ENCODE measurements around the gene TMC1.

Gene TMC1

DNA sequence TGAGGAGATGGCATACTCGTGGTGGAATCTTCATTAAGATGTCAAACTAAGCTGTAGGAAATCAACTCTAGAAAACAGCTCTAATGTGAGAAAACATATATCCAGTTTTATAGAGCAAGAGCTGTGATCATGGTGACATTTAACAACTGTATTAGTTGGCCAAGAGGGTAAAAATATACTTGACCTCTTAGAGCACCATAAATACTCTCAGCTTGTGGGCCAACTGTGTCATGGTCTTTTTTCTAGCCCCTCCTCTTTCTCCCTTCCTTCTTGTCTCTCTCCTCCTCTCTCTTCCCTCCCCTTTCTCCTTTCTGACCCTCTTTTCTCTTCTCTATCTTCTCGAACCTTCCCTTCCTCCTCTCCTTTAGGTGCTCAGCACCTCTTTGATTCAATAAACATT, 54.7 kb downstream of the TMC1 start:
- no peak for DNase-seq

DNA sequence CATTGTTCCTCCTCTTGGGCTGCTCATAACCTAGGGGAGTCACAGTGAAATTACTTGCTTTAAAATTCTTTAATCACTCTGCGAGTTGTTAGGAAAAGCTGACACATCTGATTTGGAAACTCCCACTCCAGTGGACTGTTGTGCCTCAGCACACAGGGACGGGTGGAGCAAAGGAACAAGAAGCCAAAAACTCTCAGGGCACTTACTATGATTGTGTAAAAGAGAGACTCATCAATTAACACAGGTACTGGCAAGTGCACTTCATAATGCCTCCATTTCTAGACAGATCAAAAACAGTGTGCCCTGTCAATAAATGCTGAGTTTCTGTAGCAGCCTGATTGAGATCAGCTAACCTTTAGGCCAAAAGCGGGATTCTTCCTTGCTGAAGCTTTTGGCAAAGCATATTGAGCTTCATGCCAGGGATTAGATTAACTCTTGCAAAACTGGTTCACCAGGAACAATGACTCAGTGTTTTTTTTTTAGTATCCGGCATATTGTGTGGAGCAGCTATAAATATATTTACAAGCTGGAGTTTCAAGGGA, 55.9 kb downstream of the TMC1 start:
- peak; percentile 29 for DNase-seq

DNA sequence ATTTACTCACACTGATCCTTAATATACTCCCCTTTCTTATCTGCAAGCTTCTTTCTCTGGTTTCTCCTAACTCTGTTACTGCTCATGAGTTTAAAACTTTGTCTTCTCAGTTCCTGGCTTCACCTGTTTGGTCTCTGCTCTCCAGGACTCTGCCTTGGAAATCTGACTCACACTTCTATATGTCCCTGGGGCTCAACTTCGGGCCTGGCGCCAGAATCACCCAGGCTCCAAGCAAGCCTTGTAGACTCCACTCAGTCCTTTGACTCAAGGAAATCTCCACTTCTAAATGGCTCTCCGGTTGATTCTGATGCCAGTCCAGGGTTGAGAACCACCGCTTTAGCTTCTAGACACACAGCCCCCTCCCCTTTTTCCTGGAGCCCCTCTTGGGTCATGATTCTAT, 57.8 kb downstream of the TMC1 start:
- no peak for DNase-seq

DNA sequence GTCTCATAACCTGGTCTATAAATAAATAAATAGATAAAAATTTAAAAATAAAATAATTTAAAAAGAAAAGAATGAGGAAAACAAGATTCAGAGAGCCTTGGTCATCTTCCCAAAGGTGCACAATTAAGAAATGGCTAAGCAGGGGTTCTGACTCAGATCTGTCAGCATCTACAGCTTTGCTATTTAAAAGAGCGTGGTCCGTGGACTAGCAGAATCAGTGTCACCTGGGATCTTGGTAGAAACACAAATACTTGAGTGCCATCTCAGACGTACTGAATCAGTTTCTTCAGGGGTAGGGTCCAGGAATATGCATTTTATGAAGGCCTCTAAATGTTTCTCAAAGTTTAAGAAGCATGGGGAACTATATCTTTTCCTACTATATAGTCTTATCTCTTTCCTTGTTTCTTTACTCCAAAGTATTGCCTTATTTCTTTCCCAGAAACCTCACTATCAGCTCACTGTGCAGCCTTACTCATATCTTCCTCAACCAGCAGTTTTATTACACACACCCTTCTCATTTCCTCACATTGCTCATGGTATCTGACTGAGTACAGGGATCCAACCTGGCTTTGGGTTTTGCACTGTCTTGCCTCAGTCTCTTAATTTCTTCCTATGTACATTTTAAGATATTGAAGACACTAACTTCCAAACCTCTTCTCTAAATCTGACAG, 58.6 kb downstream of the TMC1 start:
- no peak for DNase-seq

DNA sequence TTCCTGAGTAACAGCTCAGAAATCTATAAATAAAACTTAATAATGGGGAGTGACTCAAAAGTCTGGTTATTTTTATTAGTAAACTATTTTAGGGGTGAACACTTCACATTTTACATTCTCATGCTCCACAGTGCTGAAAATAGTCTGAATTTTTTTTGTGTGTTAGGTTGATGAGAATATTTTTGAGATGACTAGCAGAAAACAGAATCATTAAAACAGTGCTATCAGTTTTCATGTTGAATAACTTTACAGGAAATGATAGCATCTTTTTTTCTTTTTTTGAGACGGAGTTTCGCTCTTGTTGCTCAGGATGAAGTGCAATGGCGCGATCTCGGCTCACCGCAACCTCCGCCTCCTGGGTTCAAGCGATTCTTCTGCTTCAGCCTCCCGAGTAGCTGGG, 60.3 kb downstream of the TMC1 start:
- DNase-seq: no peak

DNA sequence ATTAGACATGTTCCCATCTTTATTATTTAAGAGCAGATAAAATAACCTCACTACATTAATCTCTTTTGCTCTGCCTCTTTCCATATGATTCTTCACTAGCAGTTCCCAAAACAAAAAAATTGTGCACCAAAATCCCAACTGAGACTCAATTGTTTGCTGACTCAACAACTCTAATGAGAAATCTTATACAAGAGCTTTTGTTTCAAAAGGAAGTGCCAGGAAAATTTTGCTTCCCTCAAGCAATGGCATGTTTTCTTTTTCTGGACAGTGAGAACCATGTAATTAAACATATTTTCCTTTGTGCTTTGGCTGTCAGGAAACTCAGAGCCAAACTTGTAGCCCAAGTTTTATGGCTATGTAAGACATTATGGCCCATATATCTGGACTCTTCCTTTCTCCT, 62.0 kb downstream of the TMC1 start:
- no peak for DNase-seq

DNA sequence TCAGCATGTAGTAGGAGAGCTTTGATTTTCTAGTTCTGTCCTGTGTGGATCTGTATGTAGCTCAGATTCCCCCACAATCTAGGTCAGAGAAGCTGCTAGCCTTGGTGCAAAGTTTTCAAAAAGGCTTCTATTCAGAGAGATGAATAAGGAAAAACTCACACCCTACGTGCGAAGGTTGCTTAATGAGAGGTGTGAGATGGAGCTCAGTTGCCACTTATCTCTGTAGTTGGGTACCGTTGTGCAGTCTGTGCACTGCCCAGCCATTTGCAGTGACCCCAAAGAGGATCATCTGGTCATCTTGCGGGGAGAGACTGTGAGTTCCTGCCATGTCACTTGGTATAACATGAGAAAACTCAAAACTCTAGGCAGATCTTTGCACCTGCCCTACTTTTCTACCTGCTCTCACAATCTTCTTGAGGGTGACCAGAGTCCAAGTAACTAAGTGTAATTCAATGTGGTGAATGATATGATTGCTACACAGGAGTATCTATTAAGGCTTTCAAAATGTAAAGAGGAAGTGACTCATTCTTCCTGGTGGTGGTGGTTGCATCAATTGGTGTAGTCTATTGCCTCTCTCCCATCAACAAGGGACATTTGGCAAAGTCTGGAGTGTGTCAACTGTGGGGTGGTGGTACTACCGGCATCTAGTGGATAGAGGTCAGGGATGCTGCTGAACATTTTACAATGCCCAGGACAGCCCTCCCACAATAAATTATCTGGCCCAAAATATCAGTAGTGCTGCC, 65.2 kb downstream of the TMC1 start:
- no peak for DNase-seq

DNA sequence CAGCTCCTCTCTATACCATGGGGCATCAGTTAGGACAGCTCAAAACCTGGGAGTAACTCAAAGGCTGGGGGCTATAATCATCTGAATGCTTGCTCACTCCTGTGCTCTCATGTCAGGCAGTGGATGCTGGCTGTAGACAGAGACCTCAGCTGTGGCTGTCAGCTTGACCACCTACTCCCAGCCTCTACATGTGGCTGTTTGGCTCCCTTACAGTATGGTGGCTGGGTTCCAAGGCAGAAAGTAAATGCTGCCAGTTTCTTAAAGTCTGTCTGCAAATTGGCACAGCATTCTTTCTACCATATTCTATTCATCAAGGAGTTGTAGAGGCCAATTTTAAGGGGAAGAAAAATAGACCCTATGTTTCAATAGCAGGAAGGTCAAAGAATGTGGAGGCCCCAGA, 66.9 kb downstream of the TMC1 start:
- no peak for DNase-seq

DNA sequence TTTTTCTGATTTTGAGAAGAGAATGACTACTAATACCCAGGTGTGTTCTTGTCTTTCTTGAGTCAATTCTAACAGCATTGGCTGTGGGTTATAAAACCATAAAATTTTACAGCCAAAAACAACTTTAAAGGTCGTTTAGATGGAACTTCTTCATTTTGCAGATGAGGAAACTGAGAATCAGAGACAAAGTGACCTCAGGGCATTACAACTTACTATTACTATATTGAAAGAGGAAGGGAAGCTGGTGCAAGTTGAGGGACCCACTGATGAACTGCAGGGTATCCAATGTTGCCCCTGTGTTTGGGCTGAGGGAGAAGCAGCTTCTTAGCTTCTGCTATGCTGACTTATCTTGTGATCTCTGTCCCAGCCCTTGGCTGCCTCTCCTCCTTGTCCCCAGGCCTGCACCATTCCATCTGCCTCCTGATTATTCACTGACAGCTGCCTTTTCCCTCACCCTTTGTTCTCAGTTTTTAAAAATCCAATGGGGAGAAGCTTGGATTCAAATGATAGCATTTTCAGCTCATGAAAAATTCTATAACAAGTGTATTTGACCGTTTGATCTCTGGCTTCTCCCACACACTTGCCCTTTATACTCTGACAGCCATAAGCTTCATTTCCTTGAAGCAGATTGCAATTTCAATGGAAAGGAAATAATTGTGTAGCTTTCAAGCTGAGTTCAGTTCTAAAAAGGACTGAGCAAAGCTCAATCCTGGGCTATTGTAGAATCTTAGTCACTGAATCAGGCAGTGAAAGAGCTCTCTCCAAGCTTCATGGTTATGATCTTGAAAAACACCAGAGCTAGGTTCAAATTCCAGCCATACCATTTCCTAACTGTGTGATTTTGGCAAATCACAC, 68.5 kb downstream of the TMC1 start:
- DNase-seq: no peak

DNA sequence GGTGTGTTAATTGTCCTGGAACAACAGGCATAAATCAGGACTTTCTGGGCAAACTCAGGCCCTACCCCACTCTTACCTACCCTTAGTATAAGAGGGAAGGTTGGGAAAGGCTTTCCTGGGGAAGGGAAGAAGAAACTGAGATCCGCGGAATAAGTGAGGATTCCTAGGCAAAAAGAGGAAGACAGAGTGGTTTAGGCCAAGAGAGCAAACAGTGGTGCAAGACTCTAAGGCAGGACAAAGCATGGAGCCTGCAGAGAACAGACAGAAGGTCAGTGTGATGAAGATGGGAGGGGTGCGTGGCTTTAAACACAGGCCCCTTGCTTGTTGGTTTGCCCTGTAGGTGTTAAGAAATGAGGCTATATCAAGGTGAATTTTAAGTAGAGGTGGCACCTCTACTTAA, 69.4 kb downstream of the TMC1 start:
- DNase-seq: no peak

DNA sequence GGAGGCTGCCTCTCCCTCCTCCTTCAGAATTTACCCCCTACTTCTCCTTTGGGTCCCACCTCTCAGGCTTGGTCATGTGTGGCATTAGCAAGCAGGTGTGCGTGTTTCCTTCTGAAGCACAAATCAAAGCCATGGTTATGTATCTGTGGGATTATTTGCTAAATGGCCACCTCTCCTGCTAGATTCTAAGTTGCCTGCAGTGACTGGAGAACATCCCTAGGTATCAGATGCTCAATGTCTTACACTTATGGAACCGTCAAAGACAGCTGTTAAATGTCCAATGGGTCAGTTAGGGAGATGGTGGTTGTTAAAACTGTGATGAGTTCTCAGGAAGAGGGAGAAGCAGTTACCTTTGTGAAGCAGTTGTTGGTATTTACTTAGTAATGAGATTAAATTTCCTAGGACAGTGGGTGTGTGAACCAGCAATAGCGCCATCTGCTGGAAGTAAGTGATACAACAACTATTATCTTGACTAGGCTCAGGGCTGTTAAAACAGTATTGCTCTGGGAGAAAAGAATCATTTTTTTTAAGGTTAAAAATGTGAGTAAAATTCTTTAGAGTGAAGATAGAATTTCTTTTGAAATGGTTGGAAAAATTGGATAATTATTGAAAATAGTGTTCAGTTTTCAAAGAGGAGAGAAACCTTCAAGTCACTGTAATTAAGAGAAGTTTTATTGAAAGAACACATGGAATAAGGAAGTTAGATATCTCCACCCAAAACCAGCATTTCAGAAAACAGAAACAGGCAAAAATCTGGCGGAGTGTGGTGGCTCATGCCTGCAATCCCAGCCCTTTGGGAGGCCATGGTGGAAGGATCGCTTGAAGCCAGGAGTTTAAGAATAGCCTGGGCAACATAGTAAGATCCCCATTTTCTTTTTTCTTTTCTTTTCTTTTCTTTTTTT, 71.3 kb downstream of the TMC1 start:
- DNase-seq: peak; percentile 36

DNA sequence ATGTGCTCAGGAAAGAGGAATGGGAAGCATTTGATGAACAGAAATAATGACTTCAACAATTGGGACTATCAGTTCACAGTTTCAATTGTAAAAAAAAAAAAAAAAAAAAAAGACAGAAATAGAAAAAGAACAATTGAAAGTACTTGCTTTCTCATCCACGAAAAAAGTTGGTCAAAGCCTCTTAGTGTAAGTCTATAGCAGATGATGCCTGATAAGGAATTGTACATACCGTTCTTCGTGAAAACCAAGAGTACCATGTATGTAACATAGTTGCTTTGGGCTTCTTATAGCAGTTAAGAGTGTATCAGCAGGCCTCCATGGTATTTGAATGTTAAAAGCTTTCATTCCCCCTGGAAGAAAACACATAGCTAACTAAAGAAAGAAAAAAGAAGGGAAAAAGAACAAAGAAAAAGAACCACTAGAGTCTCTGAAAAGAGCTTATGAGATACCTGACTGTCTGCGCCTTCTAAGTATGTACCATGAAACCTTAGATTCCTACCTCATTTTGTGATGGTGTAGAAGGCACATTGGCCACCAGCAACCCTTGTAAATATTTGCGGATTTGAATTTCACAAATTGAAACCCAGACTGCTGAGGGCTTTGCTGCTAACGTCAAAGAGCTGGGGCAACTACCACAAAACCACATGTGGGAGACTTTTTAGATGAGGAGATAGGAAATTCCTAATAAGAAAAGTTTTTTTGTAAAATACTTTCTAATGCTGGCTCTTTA, 75.2 kb downstream of the TMC1 start:
- DNase-seq: no peak

DNA sequence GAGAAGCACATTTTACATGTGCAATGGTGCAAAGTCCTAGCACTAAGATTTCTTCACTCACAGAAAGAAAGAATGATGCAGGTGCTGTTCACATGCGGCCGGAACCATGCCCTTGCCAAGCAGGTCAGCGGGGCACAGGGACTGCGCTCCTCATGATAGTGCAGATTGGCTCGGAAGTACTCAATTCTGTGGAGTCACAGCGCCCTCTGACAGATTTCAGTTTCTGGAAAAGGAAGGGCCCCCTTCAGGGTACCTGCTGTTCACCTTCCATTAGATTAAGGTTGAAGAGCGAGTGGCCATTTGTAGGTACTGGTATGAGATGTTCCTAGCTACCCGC, 75.7 kb downstream of the TMC1 start:
- DNase-seq: no peak

DNA sequence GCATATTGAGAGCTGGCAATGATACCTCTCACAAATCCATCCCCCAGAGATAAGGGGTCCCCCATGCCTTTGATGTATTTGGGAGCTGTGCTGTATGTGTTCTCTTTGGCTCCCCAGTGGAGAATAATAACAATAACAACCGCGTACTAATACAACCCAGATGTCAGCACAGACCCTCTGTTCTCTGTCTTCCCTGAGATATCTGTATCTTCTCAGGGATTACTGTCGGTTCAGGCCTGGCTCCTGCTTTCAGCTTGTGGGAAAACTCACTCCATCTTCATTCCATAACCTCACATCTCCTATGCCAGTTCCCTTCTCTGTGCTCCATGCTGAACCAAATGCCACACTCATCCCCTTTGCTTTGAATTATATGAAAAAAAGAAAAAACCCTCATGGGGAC, 76.2 kb downstream of the TMC1 start:
- no peak for DNase-seq

DNA sequence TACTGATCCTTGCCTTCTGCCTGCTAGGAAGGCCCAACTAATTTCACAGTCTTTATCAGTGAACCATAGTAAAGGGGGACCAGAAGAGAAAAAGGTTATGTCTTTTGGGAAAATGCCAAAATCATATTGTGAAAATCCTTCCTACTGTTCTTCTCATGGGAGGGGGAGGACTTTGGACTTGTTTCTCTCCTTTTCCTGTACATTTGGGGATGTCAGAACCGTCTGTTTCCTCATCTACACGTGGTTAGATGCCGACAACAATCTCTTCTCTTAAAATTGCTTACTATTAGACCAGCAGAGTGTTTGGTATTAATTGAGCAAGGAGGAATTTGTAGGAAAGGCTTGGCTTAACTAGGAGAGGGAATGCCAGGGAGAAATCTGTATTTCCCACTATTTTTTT, 77.2 kb downstream of the TMC1 start:
- no peak for DNase-seq

DNA sequence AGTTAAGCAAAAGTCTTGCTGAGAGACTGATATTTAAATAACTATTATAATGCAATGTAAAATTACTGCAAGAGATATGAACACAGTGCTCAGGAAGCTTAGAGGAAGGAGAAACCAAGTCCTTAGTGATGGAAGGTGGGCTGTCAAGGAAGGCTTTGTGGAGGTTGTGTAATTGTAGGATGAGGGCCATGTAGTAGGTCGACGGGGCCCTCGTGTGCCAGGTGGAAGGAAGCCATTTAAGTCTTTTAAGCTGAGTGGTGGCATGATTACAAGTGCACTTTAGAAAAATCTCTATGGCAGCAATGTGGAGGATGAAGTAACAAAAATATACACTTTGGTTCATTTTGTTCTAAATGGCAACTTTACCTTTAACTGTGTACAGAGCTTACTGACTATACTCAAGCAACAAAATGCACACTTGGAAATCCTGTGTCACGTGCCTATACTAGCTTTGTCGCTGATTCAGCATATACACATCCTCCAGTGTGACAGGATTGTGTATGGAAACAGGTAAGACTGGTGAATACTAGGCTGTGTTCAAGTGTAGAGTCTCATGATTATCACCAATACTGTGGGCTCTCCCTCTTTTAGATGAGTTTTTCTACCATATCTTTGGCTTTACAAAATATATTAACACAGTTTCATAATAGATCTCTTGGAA, 78.6 kb downstream of the TMC1 start:
- no peak for DNase-seq

DNA sequence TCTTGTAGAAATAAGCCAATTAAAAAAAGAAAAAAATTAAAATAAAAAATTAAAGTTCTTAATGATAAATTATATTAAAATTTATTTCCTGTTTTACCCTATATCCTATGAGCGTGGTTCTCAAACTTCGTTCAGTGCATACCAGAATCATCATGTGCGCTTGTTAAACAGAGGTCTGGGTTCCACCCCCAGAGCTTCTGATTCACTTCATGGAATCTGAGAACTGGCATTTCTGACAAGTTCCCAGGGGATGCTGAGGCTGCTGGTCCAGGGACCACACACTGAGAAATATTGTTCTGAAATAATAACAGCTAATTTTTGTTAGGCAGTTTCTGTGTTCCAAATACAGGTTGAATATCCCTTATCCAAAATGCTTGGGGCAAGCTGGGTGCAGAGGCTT, 79.3 kb downstream of the TMC1 start:
- DNase-seq: no peak

DNA sequence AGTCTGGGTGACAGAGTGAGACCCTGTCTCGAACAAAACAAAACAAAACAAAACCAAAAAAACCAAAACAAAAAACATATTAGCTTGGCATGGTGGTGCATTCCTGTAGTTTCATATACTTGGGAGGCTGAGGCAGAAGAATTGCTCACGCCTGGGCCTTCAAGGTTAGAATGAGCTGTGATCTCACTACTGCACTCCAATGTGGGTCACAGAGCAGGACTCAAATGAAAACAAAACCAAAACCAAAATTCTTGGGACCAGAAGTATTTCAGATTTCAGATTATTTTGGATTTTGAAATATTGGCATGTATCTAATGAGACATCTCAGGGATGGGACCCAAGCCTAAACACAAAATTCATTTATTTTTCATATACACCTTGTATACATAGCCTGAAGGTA, 80.2 kb downstream of the TMC1 start:
- DNase-seq: no peak

DNA sequence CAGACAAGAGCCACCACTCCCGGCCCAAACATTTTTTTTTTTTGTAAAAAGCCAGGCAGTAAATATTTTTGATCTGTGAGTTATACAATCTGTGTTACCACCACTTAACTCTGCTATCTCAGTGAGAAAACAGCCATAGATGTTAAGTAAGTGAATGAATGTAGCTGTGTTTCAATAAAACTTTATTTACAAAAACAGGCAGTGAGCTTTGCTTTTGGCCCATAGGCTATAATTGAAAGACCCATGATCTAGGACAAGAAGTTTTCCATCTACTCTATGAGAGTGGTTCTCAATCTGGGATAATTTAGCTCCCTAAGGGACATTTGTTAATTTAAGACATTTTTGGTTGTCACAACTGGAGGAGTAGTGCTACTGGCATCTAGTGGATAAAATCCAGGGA, 91.0 kb downstream of the TMC1 start:
- no peak for DNase-seq

DNA sequence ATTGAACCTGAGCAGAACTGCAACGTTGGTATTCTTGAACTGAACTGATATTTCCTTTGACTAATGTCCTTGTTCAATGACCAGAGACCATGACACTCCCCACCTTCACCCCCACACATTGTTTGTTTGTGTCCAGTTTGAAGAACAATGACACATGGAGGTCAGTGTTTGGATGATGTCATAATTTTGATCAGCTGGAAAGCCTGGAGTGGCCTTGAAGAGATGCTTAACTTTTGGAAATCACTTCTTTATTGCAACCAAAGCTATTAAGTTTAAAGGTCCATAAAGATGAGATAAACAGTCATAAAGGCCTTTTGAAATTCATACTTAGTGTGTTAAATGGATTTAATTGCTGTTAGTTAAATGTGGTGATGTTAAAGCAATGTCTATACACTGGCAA, 92.7 kb downstream of the TMC1 start:
- no peak for DNase-seq

DNA sequence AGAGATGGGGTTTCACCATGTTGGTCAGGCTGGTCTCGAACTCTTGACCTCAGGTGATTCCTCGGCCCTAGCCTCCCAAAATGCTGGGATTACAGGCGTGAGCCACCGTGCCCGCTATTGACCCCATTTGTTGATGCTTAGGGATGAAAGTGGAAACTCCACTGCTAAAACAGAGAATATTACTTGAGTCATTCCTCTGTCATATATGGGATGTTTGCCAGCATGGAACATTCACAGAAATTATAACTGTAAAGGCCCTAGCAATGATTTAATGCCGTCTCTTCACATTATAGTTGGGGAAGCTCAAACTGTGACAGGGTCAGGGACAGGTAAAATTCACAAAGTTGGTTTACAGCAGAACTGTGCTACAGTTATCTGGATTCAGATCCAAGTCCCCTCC, 94.5 kb downstream of the TMC1 start:
- DNase-seq: no peak

DNA sequence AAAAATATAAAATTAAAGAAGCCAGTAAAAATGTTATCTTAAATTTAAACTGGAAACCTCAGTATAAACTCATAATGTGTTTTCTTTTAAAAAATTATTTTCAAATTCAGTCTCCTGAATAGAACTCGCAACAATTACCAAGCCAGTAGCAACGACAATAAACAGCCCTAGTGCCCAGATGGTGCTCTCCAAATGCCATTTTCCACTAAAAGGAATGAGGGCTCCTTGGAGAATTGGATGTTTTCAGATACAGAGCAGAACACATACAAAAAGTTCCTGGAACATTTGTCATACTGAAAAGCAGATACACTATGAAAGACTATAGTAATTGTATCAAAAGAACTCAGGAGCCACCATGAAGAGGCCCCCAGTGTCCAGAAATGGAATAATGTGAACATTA, 97.4 kb downstream of the TMC1 start:
- DNase-seq: no peak
